ENCODE measurements around the gene USE1. TPM values are rescaled to one million over a fixed set of nuclear protein-coding genes. Genes with fewer than 3 reads are reported as not detected.

USE1 gene
- total and polyA plus RNA-seq, 2 experiments from 2014 or later = 15.5 to 19.4 TPM

GRCh38 chr19:17183858-17184321 lies 31.3 kb upstream of the USE1 start:
- peaks cover 12% of the 10 kb centered on the region for H3K27me3 Mint-ChIP-seq (ENCODE audit: insufficient read depth, low read depth, poor library complexity)

More at GRCh38 chr19:17183858-17184321, 31.3 kb upstream of the USE1 start:
- Histone ChIP-seq H2AFZ (no peak overlapping the region), H3K4me1 (ENCODE audit: insufficient read depth) (no peaks in the 10 kb centered on the region), H4K20me1 (replicated peaks; ENCODE audit: insufficient read depth) (no peaks in the 10 kb centered on the region; the same call in none of the 2 replicates), H3K4me2 (no peak overlapping the region), H3K9me2 (ENCODE audit: insufficient read depth) (no peaks in the 10 kb centered on the region), H3K4me3 (no peak overlapping the region), H3K79me2 (replicated peaks; ENCODE audit: insufficient read depth) (no peaks in the 10 kb centered on the region), H3K36me3 (ENCODE audit: insufficient read depth) (0 out of 2 replicates have a peak, but pooled peaks cover 4% of the 10 kb centered on the region), H3K27ac (ENCODE audit: low read depth) (no peak overlapping the region), H3F3A (replicated peaks; ENCODE audit: low read depth) (peaks cover 6% of the 10 kb centered on the region), H3K27me3 (ENCODE audit: insufficient read depth) (no peaks in the 10 kb centered on the region)
- peaks cover 28% of the 10 kb centered on the region for H3K36me3 Mint-ChIP-seq (ENCODE audit: low read depth)
- peaks cover 13% of the 10 kb centered on the region for H3K4me1 Mint-ChIP-seq
- H3K9me3 Mint-ChIP-seq = no peaks in the 10 kb centered on the region
- peak overlapping the region; percentile 32; the same call in 1 of the 2 replicates for H3K27ac Mint-ChIP-seq
- DNase-seq (ENCODE audit: low spot score) (no peak), ATAC-seq (no peak)
- H3K4me3 Mint-ChIP-seq = no peak overlapping the region
- TF ChIP-seq STAT1 (IDR thresholded peaks at IDR 0.05; ENCODE audit: unreplicated experiment) = no peak
- TF ChIP-seq EZH2phosphoT487 (IDR thresholded peaks at IDR 0.05; ENCODE audit: unreplicated experiment) = no peak
- TF ChIP-seq ZNF462 (CRISPR knock-in tag; IDR thresholded peaks at IDR 0.05) = no peak
- no peak for TF ChIP-seq CREB1 (CRISPR knock-in tag; IDR thresholded peaks at IDR 0.05; ENCODE audit: low read depth)
- no peak for TF ChIP-seq ETS1 (IDR thresholded peaks at IDR 0.05)
- TF ChIP-seq EZH2 (IDR thresholded peaks at IDR 0.05; ENCODE audit: low read depth, unreplicated experiment) = no peak

Measured in GM23338 (cell line).